WTC11 (cell line): ENCODE measurements around the gene MOB2. TPM values are rescaled to one million over a fixed set of nuclear protein-coding genes. Genes with fewer than 3 reads are reported as not detected.

Source experiments
- ATAC-seq: fragments of 200-7000 bp; cut with Tn5 transposase; 2 replicates; pipeline ENCODE4 v1.10.0; 2021; ENCODE audit warnings: mild to moderate bottlenecking, moderate library complexity
- CTCF ChIA-PET: fragments of 300-600 bp; sonication (Branson Sonifier 250); formaldehyde crosslinking; loops from one replicate; lab custom pipeline; 2021; ENCODE audit warnings: antibody characterized with exemption; lab: Charles Lee
- POLR2A ChIA-PET: fragments of 350-600 bp; sonication (Branson Sonifier 250); formaldehyde crosslinking; loops from one replicate; lab custom pipeline; 2021; ENCODE audit warnings: antibody characterized with exemption; lab: Charles Lee
- DNase-seq: peaks from one replicate; pipeline ENCODE4 v3.0.0; 2021; ENCODE audit warnings: low spot score
- H3K27ac Mint-ChIP-seq: 2 replicates; pipeline ENCODE4 v1.8.0; 2021; ENCODE audit warnings: mixed read lengths
- H3K27me3 Mint-ChIP-seq: 2 replicates; pipeline ENCODE4 v1.8.0; 2021; ENCODE audit warnings: low read depth, mild to moderate bottlenecking, moderate library complexity, mixed read lengths
- H3K36me3 Mint-ChIP-seq: 2 replicates; pipeline ENCODE4 v1.8.0; 2021; ENCODE audit warnings: mixed read lengths
- H3K4me1 Mint-ChIP-seq: 2 replicates; pipeline ENCODE4 v1.8.0; 2022; ENCODE audit warnings: mixed read lengths
- H3K4me3 Mint-ChIP-seq: 2 replicates; pipeline ENCODE4 v1.8.0; 2021; ENCODE audit warnings: mild to moderate bottlenecking, moderate library complexity, mixed read lengths
- H3K9me3 Mint-ChIP-seq: 2 replicates; pipeline ENCODE4 v1.8.0; 2021; ENCODE audit warnings: mixed read lengths
- ATF2 ChIP-seq: sonication (generic); formaldehyde crosslinking; IDR thresholded peaks from 2 replicates; pipeline ENCODE4 v1.8.1; 2022; ENCODE audit warnings: low read depth, missing genetic modification reagents, borderline replicate concordance
- E2F5 ChIP-seq: sonication (generic); formaldehyde crosslinking; IDR thresholded peaks from 2 replicates; pipeline ENCODE4 v1.8.1; 2022; ENCODE audit warnings: mild to moderate bottlenecking, moderate library complexity, missing genetic modification reagents
- GABPB1 ChIP-seq: sonication (generic); formaldehyde crosslinking; IDR thresholded peaks from 2 replicates; pipeline ENCODE4 v1.8.1; 2023; ENCODE audit warnings: mild to moderate bottlenecking, missing genetic modification reagents
- GRHL2 ChIP-seq: fragments of 250-450 bp; sonication (Bioruptor Pico); IDR thresholded peaks from 2 replicates; pipeline ENCODE4 v1.8.0; 2022; ENCODE audit warnings: mild to moderate bottlenecking, moderate library complexity; ENCODE audit not compliant: insufficient replicate concordance, severe bottlenecking
- IRF2 ChIP-seq: sonication (generic); formaldehyde crosslinking; IDR thresholded peaks from 2 replicates; pipeline ENCODE4 v1.8.0; 2022; ENCODE audit warnings: low read depth, missing genetic modification reagents, borderline replicate concordance
- KAT7 ChIP-seq: sonication (generic); formaldehyde crosslinking; IDR thresholded peaks from 2 replicates; pipeline ENCODE4 v1.8.1; 2023; ENCODE audit warnings: missing genetic modification reagents, mild to moderate bottlenecking, borderline replicate concordance
- MXD4 ChIP-seq: fragments of 250-450 bp; sonication (Bioruptor Pico); IDR thresholded peaks from 2 replicates; pipeline ENCODE4 v1.8.0; 2021; ENCODE audit warnings: mild to moderate bottlenecking, moderate library complexity, borderline replicate concordance
- NFYB ChIP-seq: sonication (generic); formaldehyde crosslinking; conservative IDR thresholded peaks from 2 replicates; pipeline ENCODE4 v1.8.0; 2022; ENCODE audit warnings: low read depth, missing genetic modification reagents
- PRDM15 ChIP-seq: sonication (generic); formaldehyde crosslinking; IDR thresholded peaks from 2 replicates; pipeline ENCODE4 v1.8.0; 2022; ENCODE audit warnings: missing genetic modification reagents
- PREB ChIP-seq: sonication (generic); formaldehyde crosslinking; IDR thresholded peaks from 2 replicates; pipeline ENCODE4 v1.8.1; 2022; ENCODE audit warnings: mild to moderate bottlenecking, missing genetic modification reagents, moderate library complexity, borderline replicate concordance
- SP1 ChIP-seq: sonication (generic); formaldehyde crosslinking; conservative IDR thresholded peaks from 2 replicates; pipeline ENCODE4 v1.8.1; 2022; ENCODE audit warnings: missing genetic modification reagents
- ZBTB21 ChIP-seq: sonication (generic); formaldehyde crosslinking; IDR thresholded peaks from 2 replicates; pipeline ENCODE4 v1.8.1; 2023; ENCODE audit warnings: mild to moderate bottlenecking, missing genetic modification reagents, borderline replicate concordance
- ZNF232 ChIP-seq: sonication (generic); formaldehyde crosslinking; IDR thresholded peaks from 2 replicates; pipeline ENCODE4 v1.8.0; 2022; ENCODE audit warnings: mild to moderate bottlenecking, missing genetic modification reagents
- total RNA-seq: library from RNA; stranded (reverse); gene quantifications from 3 replicates; pipeline ENCODE4 v1.2.3, GENCODE V29; 2021
- TF ChIP-seq, protein P1 (sequence below): sonication (generic); formaldehyde crosslinking; IDR thresholded peaks from 2 replicates; pipeline ENCODE4 v1.8.1; 2023; ENCODE audit warnings: mild to moderate bottlenecking, missing genetic modification reagents, moderate library complexity

Gene MOB2
- total RNA-seq, 1 experiment from 2014 or later: 21.7 TPM

DNA sequence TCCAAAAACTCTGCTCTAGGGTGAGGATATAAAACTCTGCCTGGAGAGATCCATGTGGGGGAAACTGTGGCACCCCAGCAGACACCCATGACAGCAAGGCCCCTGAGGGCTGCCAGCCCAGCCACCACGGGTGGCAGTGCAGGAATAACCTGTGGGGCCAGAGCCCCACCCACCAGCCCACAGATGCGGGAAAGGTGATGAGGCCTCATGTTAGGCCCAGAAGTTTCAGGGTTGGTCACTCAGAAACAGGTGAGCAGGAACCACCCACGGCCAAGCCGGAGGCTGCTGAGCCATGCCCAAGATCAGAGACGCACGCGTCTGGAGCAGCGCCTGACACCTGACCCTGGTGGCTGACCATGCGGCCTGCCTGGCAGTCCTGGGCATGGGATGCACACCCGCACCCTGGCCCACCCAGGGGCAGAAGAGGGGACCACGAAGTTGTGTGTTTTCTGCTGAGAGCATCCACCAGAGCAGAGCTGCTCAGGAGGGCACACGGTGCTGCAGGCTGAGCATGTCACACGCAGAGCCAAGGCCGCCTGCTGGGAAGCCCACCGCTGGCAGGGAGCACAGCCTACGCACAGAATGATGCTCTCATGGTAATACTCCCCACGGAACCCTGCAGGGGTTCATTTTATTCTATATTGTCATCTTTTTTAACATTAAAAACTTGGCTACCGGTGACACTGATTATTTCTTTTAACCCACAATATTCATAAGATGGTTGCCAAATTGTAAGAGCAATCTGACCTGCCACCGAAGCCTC is 44.3 kb upstream of the MOB2 start:
- no peak overlapping the region for H3K27ac Mint-ChIP-seq

More for the DNA sequence above, 44.3 kb upstream of the MOB2 start:
- Mint-ChIP-seq H3K27me3 (no peaks in the 10 kb centered on the region), H3K36me3 (no peaks in the 10 kb centered on the region)
- POLR2A ChIA-PET: interaction anchor here (0.6 kb wide), 1 partner anchor 34 kb away, joined by 6 read pairs; no protein-coding TSS in a partner anchor
- no peak for TF ChIP-seq PRDM15
- no peak for TF ChIP-seq E2F5 (CRISPR knock-in tag)
- no peak for TF ChIP-seq ATF2 (CRISPR knock-in tag)
- no peak for TF ChIP-seq PREB (CRISPR knock-in tag)
- TF ChIP-seq NFYB: no peak
- TF ChIP-seq ZNF232 (CRISPR knock-in tag): no peak
- no peak for TF ChIP-seq ZBTB21 (CRISPR knock-in tag)
- TF ChIP-seq IRF2 (CRISPR knock-in tag): no peak
- no peak for TF ChIP-seq MXD4 (CRISPR knock-in tag)
- TF ChIP-seq GRHL2 (CRISPR knock-in tag): no peak
- no peak for TF ChIP-seq GABPB1
- no peak for TF ChIP-seq KAT7 (CRISPR knock-in tag)
- TF ChIP-seq, protein P1, sequence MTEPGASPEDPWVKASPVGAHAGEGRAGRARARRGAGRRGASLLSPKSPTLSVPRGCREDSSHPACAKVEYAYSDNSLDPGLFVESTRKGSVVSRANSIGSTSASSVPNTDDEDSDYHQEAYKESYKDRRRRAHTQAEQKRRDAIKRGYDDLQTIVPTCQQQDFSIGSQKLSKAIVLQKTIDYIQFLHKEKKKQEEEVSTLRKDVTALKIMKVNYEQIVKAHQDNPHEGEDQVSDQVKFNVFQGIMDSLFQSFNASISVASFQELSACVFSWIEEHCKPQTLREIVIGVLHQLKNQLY: no peak
- TF ChIP-seq SP1: no peak
- TF ChIP-seq, all 79 proteins: peak for 0
- no peaks in the 10 kb centered on the region for H3K9me3 Mint-ChIP-seq
- ATAC-seq (no peak), DNase-seq (no peak)
- CTCF ChIA-PET: interaction anchor here (0.8 to 1.5 kb wide), 3 partner anchors 15 to 108 kb away, joined by 3 to 6 read pairs (median 4); no protein-coding TSS in a partner anchor
- H3K4me1 Mint-ChIP-seq: no peaks in the 10 kb centered on the region
- H3K4me3 Mint-ChIP-seq: no peak overlapping the region
